Lung (tissue), 12 donors: ENCODE data around the gene B3GAT3. TPM values are rescaled to one million over a fixed set of nuclear protein-coding genes. Genes with fewer than 3 reads are reported as not detected.
"Not testable (repeated sequence)": the region's sequence is repeated elsewhere in the genome, so short reads cannot be mapped to it uniquely, and the experiment has no call there.

Experiments used
- ATAC-seq: fragments of 200-7000 bp; cut with Tn5 transposase; one replicate; pipeline ENCODE4 v1.9.1; 2020; ENCODE audit warnings: moderate number of reproducible peaks; ENCODE audit not compliant: insufficient read depth, low FRiP score
- DNase-seq, 3 donors: peaks; one replicate each; pipeline ENCODE4 v3.0.0-alpha.2; 2013 to 2017
- H3K27ac ChIP-seq, 2 donors: one replicate each; pipeline ENCODE4 v1.5.1; 2013; ENCODE audit warnings: mild to moderate bottlenecking in 2 of 2, moderate library complexity in 2 of 2, control low read depth in 1 of 2, inconsistent platforms in 1 of 2, low read depth in 1 of 2, low read length in 1 of 2
- H3K27me3 ChIP-seq, 3 donors: one replicate each; pipeline ENCODE4 v1.5.1; 2013; ENCODE audit warnings: low read length in 2 of 3; ENCODE audit not compliant: control insufficient read depth in 3 of 3, insufficient read depth in 3 of 3
- H3K36me3 ChIP-seq, 4 donors: one replicate each; pipeline ENCODE4 v1.5.1; 2013; ENCODE audit warnings: low read length in 4 of 4, mild to moderate bottlenecking in 1 of 4, moderate library complexity in 1 of 4; ENCODE audit not compliant: control insufficient read depth in 4 of 4, insufficient read depth in 4 of 4
- H3K4me1 ChIP-seq, 5 donors: one replicate each; pipeline ENCODE4 v1.5.1; 2013; ENCODE audit warnings: low read length in 5 of 5, mild to moderate bottlenecking in 2 of 5, moderate library complexity in 1 of 5; ENCODE audit not compliant: control insufficient read depth in 5 of 5, insufficient read depth in 5 of 5
- H3K4me3 ChIP-seq: one replicate; pipeline ENCODE4 v1.5.1; 2013; ENCODE audit warnings: mild to moderate bottlenecking, control low read depth, moderate library complexity
- H3K9ac ChIP-seq, 2 donors: one replicate each; pipeline ENCODE4 v1.5.1; 2013; ENCODE audit warnings: low read length in 2 of 2, control low read depth in 1 of 2; ENCODE audit not compliant: insufficient read depth in 1 of 2
- H3K9me3 ChIP-seq, 4 donors: one replicate each; pipeline ENCODE4 v1.5.1; 2013; ENCODE audit warnings: low read length in 3 of 4, mild to moderate bottlenecking in 1 of 4, moderate library complexity in 1 of 4; ENCODE audit not compliant: control insufficient read depth in 4 of 4, insufficient read depth in 3 of 4
- WGBS, 2 donors: extraction: QIAGEN DNeasy Blood & Tissue Kit; methylation state at CpG; one replicate each; pipeline ENCODE4 v1.1.7; 2013; 5-methylcytosine and 5-hydroxymethylcytosine counted together
- polyA plus RNA-seq, 2 donors: library from polyadenylated mRNA; stranded (reverse); fragments of 200-250 nt; gene quantifications; one replicate each; pipeline ENCODE4 v1.2.1, GENCODE V29; 2013
- total RNA-seq, 2 donors: library from RNA; depleted of rRNA in 1 of 2; stranded (reverse); fragments of >200 nt in 1 of 2; gene quantifications; one replicate each; pipeline ENCODE4 v1.2.1, GENCODE V29; 2014 to 2021
- TF ChIP-seq, protein P1 (sequence below): IDR thresholded peaks from 2 replicates; pipeline ENCODE4 v1.5.1; 2012; ENCODE audit warnings: mild to moderate bottlenecking; ENCODE audit errors: control extremely low read depth, extremely low read depth
- donor health status: control.
- donor health status: control.
- donor health status: Bipolar disorder and iron deficiency.
- donor health status: healthy.
- donor health status: DM: yes; HTN: yes; CAD: no.

B3GAT3 gene
- total and polyA plus RNA-seq, 4 donors, result 14.6 to 58.0 (median 49.5) TPM

DNA sequence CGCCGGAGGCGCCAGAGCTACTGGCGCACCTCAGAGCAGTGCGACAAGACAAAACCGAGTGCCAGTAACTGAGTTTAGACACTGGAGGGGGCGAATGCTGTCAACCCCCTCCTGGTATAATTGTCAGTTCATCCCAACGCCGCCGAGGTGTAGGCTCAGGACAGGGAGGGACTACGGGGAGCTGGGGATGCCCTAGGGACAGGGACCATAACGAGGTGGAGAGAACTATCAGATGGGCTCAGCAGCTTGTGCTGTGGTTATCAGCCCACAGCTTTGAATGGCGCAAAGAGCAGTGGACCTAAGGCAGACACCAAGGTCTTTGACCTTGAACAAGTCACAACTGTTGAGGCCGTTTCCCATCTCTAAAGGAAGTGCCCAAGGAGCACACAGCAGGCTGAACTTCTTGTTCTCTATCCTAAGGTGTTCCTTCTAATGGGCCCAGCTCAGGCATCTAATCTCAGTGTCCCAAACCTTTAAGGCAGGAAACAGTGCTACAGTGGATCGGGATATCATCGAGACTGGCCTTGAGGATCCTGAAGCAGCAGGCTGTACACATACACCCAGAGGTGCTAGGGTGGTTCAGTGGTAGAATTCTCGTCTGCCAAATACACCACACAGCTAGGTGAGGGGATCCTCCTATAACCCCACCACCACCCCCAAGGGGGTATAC is 29.5 kb downstream of the B3GAT3 start:
- H3K27me3 ChIP-seq, result no peaks in the 10 kb centered on the region
- peak overlapping the region; percentile 31 to 58 for H3K9ac ChIP-seq
- no peaks in the 10 kb centered on the region for H3K9me3 ChIP-seq
- H3K27ac ChIP-seq, result peak overlapping the region; percentile 87 to 97
- ATAC-seq (no peak), DNase-seq (no peak)
- peaks cover 0 to 11% (median 0%) of the 10 kb centered on the region in 5 donors for H3K4me1 ChIP-seq
- TF ChIP-seq, protein P1, sequence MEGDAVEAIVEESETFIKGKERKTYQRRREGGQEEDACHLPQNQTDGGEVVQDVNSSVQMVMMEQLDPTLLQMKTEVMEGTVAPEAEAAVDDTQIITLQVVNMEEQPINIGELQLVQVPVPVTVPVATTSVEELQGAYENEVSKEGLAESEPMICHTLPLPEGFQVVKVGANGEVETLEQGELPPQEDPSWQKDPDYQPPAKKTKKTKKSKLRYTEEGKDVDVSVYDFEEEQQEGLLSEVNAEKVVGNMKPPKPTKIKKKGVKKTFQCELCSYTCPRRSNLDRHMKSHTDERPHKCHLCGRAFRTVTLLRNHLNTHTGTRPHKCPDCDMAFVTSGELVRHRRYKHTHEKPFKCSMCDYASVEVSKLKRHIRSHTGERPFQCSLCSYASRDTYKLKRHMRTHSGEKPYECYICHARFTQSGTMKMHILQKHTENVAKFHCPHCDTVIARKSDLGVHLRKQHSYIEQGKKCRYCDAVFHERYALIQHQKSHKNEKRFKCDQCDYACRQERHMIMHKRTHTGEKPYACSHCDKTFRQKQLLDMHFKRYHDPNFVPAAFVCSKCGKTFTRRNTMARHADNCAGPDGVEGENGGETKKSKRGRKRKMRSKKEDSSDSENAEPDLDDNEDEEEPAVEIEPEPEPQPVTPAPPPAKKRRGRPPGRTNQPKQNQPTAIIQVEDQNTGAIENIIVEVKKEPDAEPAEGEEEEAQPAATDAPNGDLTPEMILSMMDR, result no peak
- H3K4me3 ChIP-seq, result peak overlapping the region; percentile 18
- WGBS, 2 donors, result 12 to 13% methylated on average over 17 of the region's 17 CpGs
- H3K36me3 ChIP-seq, result peaks cover 25 to 43% (median 29%) of the 10 kb centered on the region in 4 donors

DNA sequence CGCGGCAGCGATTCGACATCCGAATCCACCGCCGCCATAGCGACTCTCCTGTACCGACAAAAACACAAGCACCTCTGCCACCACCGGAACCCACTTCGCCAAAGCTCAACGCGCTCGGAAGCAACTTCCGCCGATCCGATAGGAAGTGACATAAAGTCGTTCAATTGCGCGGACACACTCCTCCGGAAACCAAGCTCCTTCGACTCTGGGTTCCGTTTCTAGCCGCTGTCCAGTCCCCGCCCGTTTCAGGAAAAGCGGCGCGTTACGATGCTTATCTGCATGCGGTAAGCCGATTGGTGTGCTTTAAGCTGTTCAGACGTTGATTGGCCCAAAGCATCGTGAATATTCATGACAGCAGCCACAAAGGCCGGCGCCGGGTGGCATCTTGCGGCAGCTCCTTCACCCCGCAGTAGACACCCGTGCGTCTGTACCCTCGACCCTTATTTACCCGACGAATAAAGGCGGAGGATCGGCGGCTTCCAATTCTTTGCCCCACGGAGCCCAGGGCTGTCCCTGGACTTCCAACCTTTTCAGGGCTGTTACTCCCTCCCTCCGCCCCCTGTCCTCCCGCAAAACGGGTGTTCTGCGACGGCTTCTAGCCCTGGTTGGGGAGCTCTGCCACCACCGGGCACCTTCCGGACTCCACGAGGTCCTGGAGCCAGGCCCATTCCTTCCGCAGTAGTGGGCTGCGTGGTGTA is 30.2 kb downstream of the B3GAT3 start, which contains the start of gene TUT1:
Gene TUT1 (minus strand): TSS at position 76 of the 698 bp plus-strand sequence. CDS start 38 bp downstream, at position 38.
- H3K9ac ChIP-seq, result peak within 1 kb of the TSS; percentile 50 to 98
- DNase-seq (peak; percentile 98 to 100 (median 99)), ATAC-seq (peak; percentile 97)
- H3K9me3 ChIP-seq, result no peaks in the 10 kb centered on the region
- TF ChIP-seq, protein P1, result no peak
- H3K36me3 ChIP-seq, result peaks cover 21 to 39% (median 27%) of the 10 kb centered on the region in 4 donors
- WGBS, 2 donors, result 0% methylated on average over 58 of the region's 58 CpGs
- no peaks in the 10 kb centered on the region for H3K27me3 ChIP-seq
- peak within 1 kb of the TSS; percentile 85 for H3K4me3 ChIP-seq
- H3K27ac ChIP-seq, result peak within 1 kb of the TSS; percentile 87 to 97
- peaks cover 0 to 11% (median 0%) of the 10 kb centered on the region in 5 donors for H3K4me1 ChIP-seq

DNA sequence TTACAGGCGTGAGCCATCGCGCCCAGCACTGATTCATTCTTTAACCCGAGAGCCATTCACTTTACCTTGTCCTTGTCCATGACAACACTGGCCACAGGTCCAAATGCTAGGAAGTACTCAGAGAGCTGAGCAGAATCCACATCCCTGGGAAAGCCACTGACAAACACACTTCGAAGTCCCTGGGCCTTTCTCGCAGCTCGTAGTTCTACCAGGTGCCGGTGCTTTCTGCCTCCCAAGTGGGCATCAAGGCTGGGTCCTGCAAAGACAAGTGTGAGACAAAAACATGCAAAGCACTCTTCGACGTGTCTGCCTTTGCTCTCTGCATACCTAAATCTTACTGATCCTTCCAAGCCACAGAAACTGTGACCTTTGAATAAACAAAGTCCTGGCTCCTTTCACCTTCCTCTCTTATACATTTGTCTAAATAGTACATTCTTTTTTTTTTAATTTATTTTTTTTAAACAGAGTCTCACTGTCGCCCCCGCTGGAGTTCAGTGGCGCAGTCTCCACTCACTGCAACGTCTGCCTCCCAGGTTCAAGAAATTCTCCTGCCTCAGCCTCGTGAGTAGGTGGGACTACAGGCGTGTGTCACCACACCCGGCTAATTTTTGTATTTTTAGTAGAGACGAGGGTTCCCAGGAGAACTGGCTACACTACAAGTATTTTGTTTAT is 32.7 kb downstream of the B3GAT3 start:
- DNase-seq, result no peak
- Histone ChIP-seq H3K4me1 (peaks cover 0 to 11% (median 0%) of the 10 kb centered on the region in 5 donors), H3K36me3 (peaks cover 5 to 20% (median 19%) of the 10 kb centered on the region in 4 donors), H3K9me3 (no peaks in the 10 kb centered on the region), H3K27me3 (no peaks in the 10 kb centered on the region), H3K27ac (no peak overlapping the region), H3K4me3 (no peak overlapping the region), H3K9ac (no peak overlapping the region)
- TF ChIP-seq, protein P1, result no peak
- ATAC-seq, result no peak
- 69 to 74% methylated on average over 18 of the region's 18 CpGs for WGBS, 2 donors

DNA sequence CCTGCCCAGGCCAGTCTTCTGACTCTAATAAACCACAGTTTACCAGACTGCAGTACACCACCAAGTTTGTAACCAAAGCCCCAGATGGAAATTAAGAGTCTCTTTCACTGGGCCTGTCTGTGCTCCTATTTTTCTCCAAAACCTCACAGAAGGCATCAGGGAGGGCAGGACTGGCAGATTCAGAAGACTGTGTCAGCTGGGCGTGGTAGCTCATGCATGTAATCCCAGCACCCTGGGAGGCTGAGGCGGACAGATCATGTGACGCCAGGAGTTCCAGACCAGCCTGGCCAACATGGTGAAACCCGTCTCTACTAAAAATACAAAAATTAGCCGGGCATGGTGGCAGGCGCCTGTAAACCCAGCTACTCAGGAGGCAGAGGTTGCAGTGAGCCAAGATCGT is 36.4 kb downstream of the B3GAT3 start:
- H3K27ac ChIP-seq, DNase-seq, H3K9me3 ChIP-seq, H3K27me3 ChIP-seq, H3K4me1 ChIP-seq, ATAC-seq, H3K9ac ChIP-seq, H3K4me3 ChIP-seq: not testable (repeated sequence)
- H3K36me3 ChIP-seq, result peaks cover 5 to 26% (median 24%) of the 10 kb centered on the region in 4 donors
- WGBS, 2 donors, result 95 to 97% methylated on average over 7 of the region's 7 CpGs

DNA sequence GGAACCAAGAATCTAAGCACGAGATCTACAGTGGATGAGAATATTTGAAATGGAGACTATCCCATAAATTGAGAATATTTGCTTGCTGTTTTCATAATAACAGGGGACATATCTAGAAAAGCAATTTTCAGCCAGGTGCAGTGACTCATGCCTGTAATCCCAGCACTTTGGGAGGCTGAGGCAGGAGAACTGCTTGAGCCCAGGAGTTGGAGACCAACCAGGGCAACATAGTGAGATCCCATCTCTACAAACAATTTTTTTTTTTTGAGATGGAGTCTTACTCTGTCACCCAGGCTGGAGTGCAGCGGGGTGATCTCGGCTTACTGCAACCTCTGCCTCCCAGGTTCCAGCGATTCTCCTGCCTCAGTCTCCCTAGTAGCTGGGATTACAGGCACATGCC is 40.1 kb downstream of the B3GAT3 start:
- H3K4me1 ChIP-seq, H3K9me3 ChIP-seq, H3K4me3 ChIP-seq, H3K27ac ChIP-seq, DNase-seq, H3K9ac ChIP-seq, ATAC-seq, H3K27me3 ChIP-seq: not testable (repeated sequence)
- WGBS, 2 donors, result 95 to 96% methylated on average over 4 of the region's 4 CpGs
- peaks cover 2 to 25% (median 23%) of the 10 kb centered on the region in 4 donors for H3K36me3 ChIP-seq
